K562 (cell line): ENCODE measurements around the gene USP15.

Source experiments
- BHLHE40 ChIP-seq: IDR thresholded peaks from 2 replicates; pipeline ENCODE4 v1.6.1; 2011; ENCODE audit warnings: low read length, improper control_type of control experiment
- CBX3 ChIP-seq, 2 experiments: IDR thresholded peaks; 1 replicate in 1 of 2; 2 replicates in 1 of 2; pipeline ENCODE4 v1.6.1; 2012; ENCODE audit warnings: inconsistent platforms in 2 of 2, low read length in 2 of 2, borderline replicate concordance in 1 of 2, control low read depth in 1 of 2
- CEBPG ChIP-seq, 3 experiments: fragments of 200-800 bp in 1 of 3; sonication (Bioruptor generic) in 1 of 3; sonication (generic) in 1 of 3; formaldehyde crosslinking in 1 of 3; IDR thresholded peaks in 2 of 3; conservative IDR thresholded peaks in 1 of 3; 2 replicates each; pipeline versions ENCODE4 v1.6.1 to v1.8.0; 2016 to 2022; ENCODE audit warnings: missing compliant biosample characterization in 2 of 3, missing genetic modification characterization in 2 of 3, mild to moderate bottlenecking in 1 of 3, missing genetic modification reagents in 1 of 3
- CTCF ChIP-seq, 3 experiments: IDR thresholded peaks in 2 of 3; conservative IDR thresholded peaks in 1 of 3; 2 replicates each; pipeline ENCODE4 v1.5.1; 2011 to 2012; ENCODE audit warnings: low read length in 3 of 3, mild to moderate bottlenecking in 3 of 3, control low read depth in 2 of 3, improper control_type of control experiment in 1 of 3, inconsistent platforms in 1 of 3, low read depth in 1 of 3, mixed read lengths in 1 of 3, moderate library complexity in 1 of 3; ENCODE audit not compliant: insufficient read depth in 2 of 3
- EP300 ChIP-seq: IDR thresholded peaks from 2 replicates; pipeline ENCODE4 v1.6.1; 2012; ENCODE audit warnings: low read length, improper control_type of control experiment
- EP400 ChIP-seq: fragments of 450-650 bp; IDR thresholded peaks from 2 replicates; pipeline ENCODE4 v1.6.1; 2017; ENCODE audit warnings: antibody characterized with exemption, mild to moderate bottlenecking, moderate library complexity
- JUNB ChIP-seq: fragments of 450-650 bp; formaldehyde crosslinking; conservative IDR thresholded peaks from 2 replicates; pipeline ENCODE4 v1.4.0; 2020; ENCODE audit warnings: mild to moderate bottlenecking
- MXI1 ChIP-seq: IDR thresholded peaks from 2 replicates; pipeline ENCODE4 v1.6.1; 2011; ENCODE audit warnings: low read depth, mild to moderate bottlenecking, improper control_type of control experiment, low read length
- RBBP5 ChIP-seq: fragments of 200-600 bp; sonication (generic); IDR thresholded peaks from 2 replicates; pipeline ENCODE4 v1.6.1; 2012; ENCODE audit warnings: borderline replicate concordance, mild to moderate bottlenecking, low read length, control low read depth, inconsistent platforms; ENCODE audit not compliant: insufficient read depth, poor library complexity, severe bottlenecking
- SMAD4 ChIP-seq: fragments of 250-450 bp; sonication (Bioruptor Pico); conservative IDR thresholded peaks from 2 replicates; pipeline ENCODE4 v1.8.0; 2021; ENCODE audit warnings: inconsistent platforms, mild to moderate bottlenecking, moderate library complexity
- SREBF1 ChIP-seq: fragments of 150-350 bp; IDR thresholded peaks from 2 replicates; pipeline ENCODE4 v1.6.1; 2014; ENCODE audit warnings: antibody characterized with exemption, low read depth, low read length, borderline replicate concordance

DNA sequence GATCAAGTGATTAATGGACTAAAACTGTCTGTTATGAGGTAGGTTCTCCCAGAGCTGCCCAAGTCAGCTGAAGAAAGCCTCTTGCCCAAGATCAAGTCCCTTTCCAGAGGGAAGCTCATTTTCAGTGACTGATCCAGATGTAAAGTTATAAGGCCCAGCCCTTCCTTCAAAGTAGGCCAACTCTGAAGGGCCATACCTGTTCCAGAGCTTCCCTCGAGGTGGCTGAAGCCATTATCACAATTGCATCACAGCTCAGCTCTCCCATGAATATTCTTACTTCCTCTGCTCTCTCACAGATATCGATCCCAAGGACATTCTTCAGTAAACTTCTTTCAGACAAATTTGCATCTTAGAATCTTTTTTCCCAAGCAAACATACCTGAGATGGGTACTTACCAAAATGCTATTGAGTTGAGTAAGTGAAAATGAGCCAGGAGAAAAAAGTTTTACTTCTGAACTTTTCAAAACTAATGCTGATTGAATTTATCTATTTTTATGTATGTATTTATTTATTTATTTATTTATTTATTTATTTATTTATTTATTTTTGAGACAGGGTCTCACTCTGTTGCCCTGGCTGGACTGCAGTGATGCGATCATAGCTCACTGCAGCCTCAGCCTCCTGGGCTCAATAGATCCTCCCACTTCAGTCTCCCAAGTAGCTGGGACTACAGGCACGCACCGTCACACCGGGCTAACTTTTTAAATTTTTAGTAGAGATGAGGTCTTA, 42.6 kb upstream of the USP15 start:
- no peak for TF ChIP-seq CTCF (IDR thresholded peaks at IDR 0.05 in 2 of 3, conservative IDR thresholded peaks at IDR 0.05 in 1 of 3; ENCODE audit: insufficient read depth in 2 of 3, low read depth in 1 of 3, low read length in 3 of 3)
- no peak for TF ChIP-seq CEBPG (CRISPR knock-in tag; IDR thresholded peaks at IDR 0.05)
- TF ChIP-seq CEBPG (tag; conservative IDR thresholded peaks at IDR 0.05 in 1 of 2, IDR thresholded peaks at IDR 0.05 in 1 of 2): no peak
- TF ChIP-seq SMAD4 (CRISPR knock-in tag): no peak
- no peak for TF ChIP-seq SREBF1
- TF ChIP-seq EP300: no peak
- no peak for TF ChIP-seq RBBP5
- no peak for TF ChIP-seq CBX3 (IDR thresholded peaks at IDR 0.05; ENCODE audit: borderline replicate concordance in 1 of 2, low read length in 2 of 2)
- no peak for TF ChIP-seq BHLHE40
- no peak for TF ChIP-seq EP400
- TF ChIP-seq MXI1: no peak
- no peak for TF ChIP-seq JUNB (CRISPR knock-in tag)
